Caco-2 (cell line): ENCODE data around the gene KAT5. TPM values are rescaled to one million over a fixed set of nuclear protein-coding genes. Genes with fewer than 3 reads are reported as not detected.

Source experiments
- BruUV-seq: library from RNA; stranded (reverse); fragments of 400-500 nt; replicated peaks from 2 replicates; lab custom pipeline; 2021; lab: Mats Ljungman, UMichigan
- CTCF ChIA-PET: fragments of 300-600 bp; sonication (Branson Sonifier 250); formaldehyde crosslinking; loops from one replicate; lab custom pipeline; 2022; ENCODE audit warnings: antibody characterized with exemption; lab: Charles Lee
- POLR2A ChIA-PET: fragments of 300-600 bp; sonication (Branson Sonifier 250); formaldehyde crosslinking; loops from one replicate; lab custom pipeline; 2022; ENCODE audit warnings: antibody characterized with exemption; lab: Charles Lee
- DNase-seq, 2 experiments: peaks; one replicate each; pipeline versions ENCODE4 v3.0.0 to v3.0.0-alpha.2; 2020 to 2022
- H3K27me3 ChIP-seq: replicated peaks from 2 replicates; pipeline ENCODE4 v1.6.0; 2011; ENCODE audit warnings: low read length; ENCODE audit not compliant: control insufficient read depth, insufficient read depth
- H3K36me3 ChIP-seq: 2 replicates; pipeline ENCODE4 v1.5.1; 2011; ENCODE audit warnings: low read length; ENCODE audit not compliant: control insufficient read depth, insufficient read depth
- H3K4me1 ChIP-seq: fragments of 250-450 bp; sonication (Bioruptor Pico); 2 replicates; pipeline ENCODE4 v1.5.1; 2020; ENCODE audit warnings: mild to moderate bottlenecking
- H3K4me3 ChIP-seq: 2 replicates; pipeline ENCODE4 v1.5.1; 2011; ENCODE audit warnings: low read depth, mild to moderate bottlenecking, control low read depth, low read length
- H3K9me3 ChIP-seq: fragments of 250-450 bp; sonication (Bioruptor Pico); 2 replicates; pipeline ENCODE4 v1.5.1; 2020; ENCODE audit warnings: mild to moderate bottlenecking, moderate library complexity
- H3K27ac Mint-ChIP-seq: one replicate; pipeline ENCODE4 v1.8.0; 2022; ENCODE audit warnings: mixed read lengths; ENCODE audit not compliant: unreplicated experiment
- H3K27me3 Mint-ChIP-seq: one replicate; pipeline ENCODE4 v1.8.0; 2022; ENCODE audit warnings: mixed read lengths; ENCODE audit not compliant: insufficient read depth, unreplicated experiment
- H3K36me3 Mint-ChIP-seq: one replicate; pipeline ENCODE4 v1.8.0; 2022; ENCODE audit warnings: mild to moderate bottlenecking, mixed read lengths; ENCODE audit not compliant: insufficient read depth, unreplicated experiment
- H3K4me1 Mint-ChIP-seq: one replicate; pipeline ENCODE4 v1.8.0; 2022; ENCODE audit warnings: low read depth, mixed read lengths; ENCODE audit not compliant: unreplicated experiment
- H3K4me3 Mint-ChIP-seq: one replicate; pipeline ENCODE4 v1.8.0; 2022; ENCODE audit warnings: mild to moderate bottlenecking, moderate library complexity, mixed read lengths; ENCODE audit not compliant: unreplicated experiment
- H3K9me3 Mint-ChIP-seq: one replicate; pipeline ENCODE4 v1.8.0; 2022; ENCODE audit warnings: mixed read lengths; ENCODE audit not compliant: unreplicated experiment
- intact Hi-C: fragments of 100-400 bp; cut with micrococcal nuclease; formaldehyde crosslinking; loops from one replicate; pipeline ENCODE4 v1.10.0; 2022; ENCODE audit not compliant: unreplicated experiment
- total RNA-seq: library from RNA; stranded (reverse); gene quantifications from 2 replicates; pipeline ENCODE4 v1.2.3, GENCODE V29; 2022
- TF ChIP-seq, protein P1 (sequence below), 2 experiments: fragments of 200-600 bp in 1 of 2; IDR thresholded peaks; 1 replicate in 1 of 2; 2 replicates in 1 of 2; pipeline versions ENCODE4 v1.5.1 to v1.8.0; 2011 to 2022; ENCODE audit warnings: antibody characterized with exemption in 1 of 2, control low read depth in 1 of 2, inconsistent platforms in 1 of 2, low read depth in 1 of 2, low read length in 1 of 2, mild to moderate bottlenecking in 1 of 2, moderate library complexity in 1 of 2; ENCODE audit not compliant: insufficient read depth in 1 of 2, severe bottlenecking in 1 of 2, unreplicated experiment in 1 of 2

The KAT5 gene
- total RNA-seq, 1 experiment from 2014 or later = 70.1 TPM

DNA sequence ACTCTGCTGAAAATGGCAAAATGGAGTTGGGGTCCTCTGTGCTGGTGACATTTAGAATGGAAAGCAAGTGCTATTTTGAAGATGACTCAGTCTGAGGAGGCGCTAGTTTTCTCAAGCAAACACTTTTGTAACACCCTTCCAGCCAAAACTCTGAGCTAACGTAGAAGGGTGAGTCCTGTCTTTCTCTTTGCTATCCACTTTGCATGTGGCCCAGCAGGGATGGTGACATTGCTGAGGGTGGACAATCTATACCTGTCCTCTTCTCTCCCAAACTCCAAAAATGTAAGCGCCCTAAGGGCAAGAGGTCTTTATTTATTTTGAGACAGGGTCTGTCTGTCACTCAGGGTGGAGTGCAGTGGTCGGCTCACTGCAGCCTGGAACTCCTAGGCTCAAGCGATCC is 3.6 kb upstream of the KAT5 start:
- H3K9me3 ChIP-seq = no peaks in the 10 kb centered on the region
- ChIA-PET CTCF (interaction anchor here (0.8 kb wide), 1 partner anchor 280 kb away, joined by 3 read pairs; no protein-coding TSS in a partner anchor), POLR2A (no interaction called here)
- Mint-ChIP-seq H3K27me3 (peaks cover 3% of the 10 kb centered on the region), H3K27ac (no peak overlapping the region), H3K4me1 (peaks cover 17% of the 10 kb centered on the region), H3K9me3 (no peaks in the 10 kb centered on the region), H3K4me3 (no peak overlapping the region), H3K36me3 (peaks cover 21% of the 10 kb centered on the region)
- TF ChIP-seq, protein P1, sequence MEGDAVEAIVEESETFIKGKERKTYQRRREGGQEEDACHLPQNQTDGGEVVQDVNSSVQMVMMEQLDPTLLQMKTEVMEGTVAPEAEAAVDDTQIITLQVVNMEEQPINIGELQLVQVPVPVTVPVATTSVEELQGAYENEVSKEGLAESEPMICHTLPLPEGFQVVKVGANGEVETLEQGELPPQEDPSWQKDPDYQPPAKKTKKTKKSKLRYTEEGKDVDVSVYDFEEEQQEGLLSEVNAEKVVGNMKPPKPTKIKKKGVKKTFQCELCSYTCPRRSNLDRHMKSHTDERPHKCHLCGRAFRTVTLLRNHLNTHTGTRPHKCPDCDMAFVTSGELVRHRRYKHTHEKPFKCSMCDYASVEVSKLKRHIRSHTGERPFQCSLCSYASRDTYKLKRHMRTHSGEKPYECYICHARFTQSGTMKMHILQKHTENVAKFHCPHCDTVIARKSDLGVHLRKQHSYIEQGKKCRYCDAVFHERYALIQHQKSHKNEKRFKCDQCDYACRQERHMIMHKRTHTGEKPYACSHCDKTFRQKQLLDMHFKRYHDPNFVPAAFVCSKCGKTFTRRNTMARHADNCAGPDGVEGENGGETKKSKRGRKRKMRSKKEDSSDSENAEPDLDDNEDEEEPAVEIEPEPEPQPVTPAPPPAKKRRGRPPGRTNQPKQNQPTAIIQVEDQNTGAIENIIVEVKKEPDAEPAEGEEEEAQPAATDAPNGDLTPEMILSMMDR (IDR thresholded peaks at IDR 0.05; ENCODE audit: insufficient read depth in 1 of 2, low read depth in 1 of 2, low read length in 1 of 2, severe bottlenecking in 1 of 2, unreplicated experiment in 1 of 2) = no peak
- H3K27me3 ChIP-seq = no peaks in the 10 kb centered on the region; the same call in 1 of the 2 replicates
- H3K4me3 ChIP-seq = no peak overlapping the region
- H3K36me3 ChIP-seq = no peaks in the 10 kb centered on the region
- H3K4me1 ChIP-seq = peaks cover 25% of the 10 kb centered on the region
- intact Hi-C loops = no loop called here
- BruUV-seq = no TSS peak
- no peak for DNase-seq

DNA sequence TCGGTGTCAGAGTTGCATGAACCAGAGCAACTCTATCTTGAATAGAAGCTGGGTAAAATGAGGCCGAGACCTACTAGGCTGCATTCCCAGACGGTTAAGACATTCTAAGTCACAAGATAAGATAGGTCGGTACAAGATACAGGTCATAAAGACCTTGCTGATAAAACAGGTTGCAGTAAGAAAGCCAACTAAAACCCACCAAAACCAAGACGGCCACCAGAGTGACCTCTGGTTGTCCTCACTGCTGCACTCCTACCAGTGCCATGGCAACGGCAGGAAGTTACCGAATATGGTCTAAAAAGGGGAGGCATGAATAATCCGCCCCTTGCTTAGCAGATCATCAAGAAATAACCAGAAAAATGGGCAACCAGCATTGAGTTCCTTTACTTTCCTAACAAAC is 2.4 kb upstream of the KAT5 start:
- H3K27me3 ChIP-seq = no peaks in the 10 kb centered on the region; the same call in 1 of the 2 replicates
- no peaks in the 10 kb centered on the region for H3K9me3 ChIP-seq
- BruUV-seq = no TSS peak
- peaks cover 17% of the 10 kb centered on the region for H3K4me1 Mint-ChIP-seq
- TF ChIP-seq, protein P1 (IDR thresholded peaks at IDR 0.05; ENCODE audit: insufficient read depth in 1 of 2, low read depth in 1 of 2, low read length in 1 of 2, severe bottlenecking in 1 of 2, unreplicated experiment in 1 of 2) = no peak
- DNase-seq = peak; percentile 61 to 65
- H3K4me3 ChIP-seq = no peak overlapping the region
- H3K27me3 Mint-ChIP-seq = no peaks in the 10 kb centered on the region
- intact Hi-C loops = loop anchor here (5.0 kb wide), 1 partner anchor 63 kb away; no protein-coding TSS in a partner anchor
- H3K4me1 ChIP-seq = peaks cover 25% of the 10 kb centered on the region
- CTCF ChIA-PET = interaction anchor here (1.1 to 1.3 kb wide), 2 partner anchors 108 to 179 kb away, joined by 4 read pairs; partner anchors contain the start of gene FIBP
- peaks cover 2% of the 10 kb centered on the region; the same call in 1 of the 2 replicates for H3K36me3 ChIP-seq
- no peaks in the 10 kb centered on the region for H3K9me3 Mint-ChIP-seq
- peaks cover 33% of the 10 kb centered on the region for H3K36me3 Mint-ChIP-seq
- peak overlapping the region; percentile 87 for H3K27ac Mint-ChIP-seq
- peak overlapping the region; percentile 27 for H3K4me3 Mint-ChIP-seq
- POLR2A ChIA-PET = interaction anchor here (0.6 kb wide), 1 partner anchor 267 kb away, joined by 6 read pairs; no protein-coding TSS in a partner anchor

DNA sequence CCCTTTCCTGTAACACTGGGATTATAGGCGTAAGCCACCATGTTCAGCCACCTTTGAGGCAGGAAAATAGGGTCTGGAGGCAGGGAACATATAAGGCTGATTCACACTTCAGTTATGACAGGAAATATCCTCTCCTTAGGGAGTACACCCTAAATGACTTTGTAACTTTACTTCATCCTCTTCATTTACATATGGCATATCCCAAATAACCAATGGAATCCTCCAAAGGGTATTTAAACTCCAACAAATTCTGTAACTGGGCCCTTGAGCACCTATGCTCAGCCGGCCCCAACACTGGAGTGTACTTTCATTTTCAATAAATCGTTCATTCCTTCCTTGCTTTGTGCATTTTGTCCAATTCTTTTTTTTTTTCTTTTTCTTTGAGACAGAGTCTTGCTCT is 1.6 kb upstream of the KAT5 start:
- CTCF ChIA-PET = interaction anchor here (2.4 to 2.9 kb wide), 3 partner anchors 10 to 107 kb away, joined by 9 to 41 read pairs (median 20); partner anchors contain the start of gene RNASEH2C
- TF ChIP-seq, protein P1 (IDR thresholded peaks at IDR 0.05; ENCODE audit: insufficient read depth in 1 of 2, low read depth in 1 of 2, low read length in 1 of 2, severe bottlenecking in 1 of 2, unreplicated experiment in 1 of 2) = no peak
- POLR2A ChIA-PET = no interaction called here
- Mint-ChIP-seq H3K36me3 (peaks cover 40% of the 10 kb centered on the region), H3K27ac (no peak overlapping the region), H3K9me3 (no peaks in the 10 kb centered on the region), H3K27me3 (no peaks in the 10 kb centered on the region), H3K4me3 (no peak overlapping the region), H3K4me1 (peaks cover 17% of the 10 kb centered on the region)
- Histone ChIP-seq H3K4me1 (peaks cover 25% of the 10 kb centered on the region), H3K4me3 (no peak overlapping the region), H3K9me3 (no peaks in the 10 kb centered on the region), H3K36me3 (peaks cover 7% of the 10 kb centered on the region), H3K27me3 (no peaks in the 10 kb centered on the region)
- no peak for DNase-seq
- intact Hi-C loops = loop anchor here (5.0 kb wide), 1 partner anchor 62 kb away; no protein-coding TSS in a partner anchor
- BruUV-seq = no TSS peak
